Nephron (organoid): ENCODE results near the gene IGF1R.
A peak's percentile ranks its signal among the peaks of the same experiment; 100 is the strongest.

Experiments used
- H3K27ac Mint-ChIP-seq, 3 experiments: 2 replicates each; pipeline ENCODE4 v1.8.0; 2020; ENCODE audit warnings: mixed read lengths in 3 of 3, mild to moderate bottlenecking in 2 of 3, moderate library complexity in 1 of 3
- H3K27me3 Mint-ChIP-seq: 2 replicates; pipeline ENCODE4 v1.8.0; 2021; ENCODE audit warnings: low read depth, mild to moderate bottlenecking, moderate library complexity, mixed read lengths
- H3K36me3 Mint-ChIP-seq: 2 replicates; pipeline ENCODE4 v1.8.0; 2020; ENCODE audit warnings: low read depth, mixed read lengths
- H3K4me1 Mint-ChIP-seq: 2 replicates; pipeline ENCODE4 v1.8.0; 2020; ENCODE audit warnings: mixed read lengths
- H3K4me3 Mint-ChIP-seq, 3 experiments: 2 replicates each; pipeline ENCODE4 v1.8.0; 2020; ENCODE audit warnings: mild to moderate bottlenecking in 3 of 3, mixed read lengths in 3 of 3, moderate library complexity in 2 of 3
- H3K9me3 Mint-ChIP-seq: 2 replicates; pipeline ENCODE4 v1.8.0; 2020; ENCODE audit warnings: mixed read lengths
- TF ChIP-seq, protein P1 (sequence below), 3 experiments: fragments of 200-600 bp; sonication (generic); IDR thresholded peaks; one replicate each; pipeline ENCODE4 v1.5.0; 2021; ENCODE audit warnings: antibody characterized with exemption in 3 of 3; ENCODE audit not compliant: unreplicated experiment in 3 of 3

The IGF1R gene

DNA sequence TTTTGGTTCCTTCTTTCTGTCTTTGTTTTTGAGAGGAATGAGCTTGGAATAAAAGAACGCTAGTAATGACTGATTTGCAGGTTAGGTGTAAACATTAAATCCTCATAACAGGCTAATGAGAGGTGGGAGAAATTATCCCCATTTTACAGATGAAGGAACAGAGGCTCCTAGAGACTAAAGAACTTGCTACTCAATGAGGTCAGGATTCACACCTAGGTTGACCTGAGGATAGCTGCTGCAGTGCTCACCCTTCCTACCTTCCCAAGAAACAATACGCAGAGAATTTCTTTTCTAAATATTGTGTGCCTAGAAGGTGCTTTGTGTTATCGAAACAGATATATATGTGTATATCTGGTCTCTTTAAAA is 106.3 kb downstream of the IGF1R start:
- Mint-ChIP-seq H3K36me3 (no peaks in the 10 kb centered on the region), H3K27me3 (no peaks in the 10 kb centered on the region), H3K4me3 (no peak overlapping the region), H3K27ac (peak overlapping the region in 2 of 3 experiments; percentile 21 to 80), H3K9me3 (no peaks in the 10 kb centered on the region), H3K4me1 (peaks cover 32% of the 10 kb centered on the region)
- TF ChIP-seq, protein P1, sequence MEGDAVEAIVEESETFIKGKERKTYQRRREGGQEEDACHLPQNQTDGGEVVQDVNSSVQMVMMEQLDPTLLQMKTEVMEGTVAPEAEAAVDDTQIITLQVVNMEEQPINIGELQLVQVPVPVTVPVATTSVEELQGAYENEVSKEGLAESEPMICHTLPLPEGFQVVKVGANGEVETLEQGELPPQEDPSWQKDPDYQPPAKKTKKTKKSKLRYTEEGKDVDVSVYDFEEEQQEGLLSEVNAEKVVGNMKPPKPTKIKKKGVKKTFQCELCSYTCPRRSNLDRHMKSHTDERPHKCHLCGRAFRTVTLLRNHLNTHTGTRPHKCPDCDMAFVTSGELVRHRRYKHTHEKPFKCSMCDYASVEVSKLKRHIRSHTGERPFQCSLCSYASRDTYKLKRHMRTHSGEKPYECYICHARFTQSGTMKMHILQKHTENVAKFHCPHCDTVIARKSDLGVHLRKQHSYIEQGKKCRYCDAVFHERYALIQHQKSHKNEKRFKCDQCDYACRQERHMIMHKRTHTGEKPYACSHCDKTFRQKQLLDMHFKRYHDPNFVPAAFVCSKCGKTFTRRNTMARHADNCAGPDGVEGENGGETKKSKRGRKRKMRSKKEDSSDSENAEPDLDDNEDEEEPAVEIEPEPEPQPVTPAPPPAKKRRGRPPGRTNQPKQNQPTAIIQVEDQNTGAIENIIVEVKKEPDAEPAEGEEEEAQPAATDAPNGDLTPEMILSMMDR (IDR thresholded peaks at IDR 0.05; ENCODE audit: unreplicated experiment in 3 of 3): no peak

DNA sequence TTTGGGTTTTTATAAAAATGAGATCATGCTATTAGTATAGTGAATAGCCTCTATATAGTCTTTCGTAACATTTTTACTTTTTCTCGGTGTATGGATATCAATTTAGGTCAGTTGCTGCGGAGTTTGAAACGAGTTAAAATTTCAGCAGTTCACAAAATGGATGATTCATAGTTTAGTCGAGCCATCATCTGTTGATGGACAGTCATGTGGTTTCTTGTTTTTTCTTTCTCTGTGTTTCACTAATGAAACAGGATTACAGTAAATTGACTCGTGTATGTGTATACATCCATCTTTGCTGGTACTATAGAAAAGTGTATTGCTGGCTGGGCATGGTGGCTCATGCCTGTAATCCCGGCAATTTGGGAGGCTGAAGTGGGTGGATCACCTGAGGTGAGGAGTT is 106.8 kb downstream of the IGF1R start:
- Mint-ChIP-seq H3K36me3 (no peaks in the 10 kb centered on the region), H3K27ac (no peak overlapping the region), H3K27me3 (no peaks in the 10 kb centered on the region), H3K4me1 (peaks cover 32% of the 10 kb centered on the region), H3K4me3 (no peak overlapping the region), H3K9me3 (no peaks in the 10 kb centered on the region)
- TF ChIP-seq, protein P1 (IDR thresholded peaks at IDR 0.05; ENCODE audit: unreplicated experiment in 3 of 3): no peak

DNA sequence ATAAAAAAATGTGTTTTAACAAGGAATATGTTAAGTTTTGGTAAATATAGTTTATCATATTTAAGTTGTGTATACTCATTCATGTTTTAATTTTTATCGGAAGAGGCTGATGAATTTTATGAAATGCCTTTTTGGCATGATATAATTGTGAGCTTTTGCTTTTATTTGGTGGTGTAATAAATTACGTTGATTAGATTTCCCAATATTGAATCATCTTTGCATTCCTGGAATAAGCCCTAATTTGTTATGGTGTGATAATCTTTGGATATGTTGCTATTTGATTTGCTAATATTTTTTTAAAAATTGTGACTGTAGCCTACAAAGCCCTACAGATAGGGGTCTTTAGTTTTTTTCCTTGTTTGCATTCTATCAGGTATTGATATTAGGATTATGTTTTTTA is 107.4 kb downstream of the IGF1R start:
- TF ChIP-seq, protein P1 (IDR thresholded peaks at IDR 0.05; ENCODE audit: unreplicated experiment in 3 of 3): no peak
- H3K36me3 Mint-ChIP-seq: no peaks in the 10 kb centered on the region
- no peak overlapping the region for H3K27ac Mint-ChIP-seq
- no peak overlapping the region for H3K4me3 Mint-ChIP-seq
- H3K4me1 Mint-ChIP-seq: peaks cover 32% of the 10 kb centered on the region
- no peaks in the 10 kb centered on the region for H3K27me3 Mint-ChIP-seq
- no peaks in the 10 kb centered on the region for H3K9me3 Mint-ChIP-seq

DNA sequence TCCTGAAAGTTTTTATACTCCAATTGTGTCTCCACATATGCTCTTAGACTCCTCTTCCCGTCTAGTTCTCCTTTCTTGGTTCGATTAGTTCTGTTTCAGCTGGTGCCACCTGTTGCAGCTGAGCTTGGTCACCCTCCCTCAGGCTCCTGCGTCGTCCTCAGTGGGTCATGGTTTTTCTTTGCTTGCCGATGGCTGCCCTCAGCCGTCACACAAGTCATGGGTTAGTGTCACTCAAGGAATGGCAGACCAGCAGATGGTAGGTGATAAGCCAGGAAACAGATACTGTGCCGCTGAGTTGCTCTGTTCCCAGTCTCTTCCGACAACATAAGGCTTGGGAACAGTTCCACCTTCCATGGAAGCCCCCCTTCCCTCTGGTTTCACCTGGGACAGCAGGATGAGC is 109.9 kb downstream of the IGF1R start:
- peak overlapping the region in 2 of 3 experiments; percentile 2 to 79 for H3K27ac Mint-ChIP-seq
- no peaks in the 10 kb centered on the region for H3K36me3 Mint-ChIP-seq
- H3K27me3 Mint-ChIP-seq: no peaks in the 10 kb centered on the region
- no peaks in the 10 kb centered on the region for H3K9me3 Mint-ChIP-seq
- H3K4me3 Mint-ChIP-seq: no peak overlapping the region
- peaks cover 32% of the 10 kb centered on the region for H3K4me1 Mint-ChIP-seq
- TF ChIP-seq, protein P1 (IDR thresholded peaks at IDR 0.05; ENCODE audit: unreplicated experiment in 3 of 3): no peak

DNA sequence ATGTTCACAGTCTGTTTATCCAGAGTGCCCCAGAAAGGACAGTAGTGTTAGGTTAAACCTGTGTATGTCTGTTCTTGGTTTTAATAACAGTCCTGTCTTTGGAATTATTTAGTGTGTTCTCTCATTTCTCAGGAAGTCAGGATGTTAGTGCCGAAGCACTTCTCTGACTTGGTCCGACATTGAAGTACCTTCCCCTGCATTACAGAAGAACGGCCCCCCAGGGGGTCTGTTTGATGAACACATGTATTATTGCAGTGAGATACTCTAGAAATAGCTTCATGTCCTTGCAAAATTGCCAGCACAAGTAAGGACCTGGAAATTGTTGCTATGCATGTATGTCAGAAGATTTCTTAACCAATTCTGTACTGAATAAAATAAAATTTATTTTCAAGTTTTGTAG is 110.9 kb downstream of the IGF1R start:
- TF ChIP-seq, protein P1 (IDR thresholded peaks at IDR 0.05; ENCODE audit: unreplicated experiment in 3 of 3): no peak
- Mint-ChIP-seq H3K4me3 (no peak overlapping the region), H3K9me3 (no peaks in the 10 kb centered on the region), H3K4me1 (peaks cover 23% of the 10 kb centered on the region), H3K27me3 (no peaks in the 10 kb centered on the region), H3K36me3 (no peaks in the 10 kb centered on the region), H3K27ac (no peak overlapping the region)

DNA sequence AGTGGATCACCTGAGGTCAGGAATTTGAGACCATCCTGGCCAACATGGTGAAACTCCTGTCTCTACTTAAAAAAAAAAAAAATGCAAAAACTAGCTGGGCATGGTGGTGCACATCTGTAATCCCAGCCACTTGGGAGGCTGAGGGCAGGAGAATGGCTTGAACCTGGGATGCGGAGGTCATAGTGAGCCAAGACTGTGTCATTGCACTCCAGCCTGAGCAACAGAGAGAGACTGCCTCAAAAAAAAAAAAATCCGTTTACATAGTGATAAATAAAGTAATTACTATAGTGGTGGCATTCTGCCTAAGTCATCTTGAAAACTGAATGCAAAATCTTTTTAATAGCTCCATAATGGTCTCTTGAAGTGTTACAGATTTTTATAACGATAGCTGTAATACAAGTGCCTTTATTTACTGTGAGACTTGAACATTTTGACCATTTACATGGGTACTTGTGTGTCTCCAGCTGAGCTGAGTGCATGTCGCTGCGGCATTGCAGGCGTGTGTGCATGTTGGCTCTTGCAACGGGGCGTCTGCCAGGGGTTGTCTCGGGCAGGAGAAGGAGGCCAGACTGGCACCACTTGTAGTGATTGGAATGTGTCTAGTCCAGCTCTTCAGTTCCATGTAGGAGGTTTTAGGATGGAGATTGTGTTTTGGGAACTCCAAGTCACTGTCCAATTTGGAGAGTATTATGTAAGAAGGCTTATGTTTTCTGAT is 111.9 kb downstream of the IGF1R start:
- H3K27me3 Mint-ChIP-seq: no peaks in the 10 kb centered on the region
- TF ChIP-seq, protein P1 (IDR thresholded peaks at IDR 0.05; ENCODE audit: unreplicated experiment in 3 of 3): no peak
- peaks cover 15% of the 10 kb centered on the region for H3K4me1 Mint-ChIP-seq
- H3K4me3 Mint-ChIP-seq: no peak overlapping the region
- no peak overlapping the region for H3K27ac Mint-ChIP-seq
- no peaks in the 10 kb centered on the region for H3K9me3 Mint-ChIP-seq
- no peaks in the 10 kb centered on the region for H3K36me3 Mint-ChIP-seq
